Measurements from ENCODE around the gene HCFC1. TPM values are rescaled to one million over a fixed set of nuclear protein-coding genes. Genes with fewer than 3 reads are reported as not detected.
"Not testable (repeated sequence)": the region's sequence is repeated elsewhere in the genome, so short reads cannot be mapped to it uniquely, and the experiment has no call there.

The HCFC1 gene
- total RNA-seq, 1 donor from 2014 or later = 42.2 TPM

DNA sequence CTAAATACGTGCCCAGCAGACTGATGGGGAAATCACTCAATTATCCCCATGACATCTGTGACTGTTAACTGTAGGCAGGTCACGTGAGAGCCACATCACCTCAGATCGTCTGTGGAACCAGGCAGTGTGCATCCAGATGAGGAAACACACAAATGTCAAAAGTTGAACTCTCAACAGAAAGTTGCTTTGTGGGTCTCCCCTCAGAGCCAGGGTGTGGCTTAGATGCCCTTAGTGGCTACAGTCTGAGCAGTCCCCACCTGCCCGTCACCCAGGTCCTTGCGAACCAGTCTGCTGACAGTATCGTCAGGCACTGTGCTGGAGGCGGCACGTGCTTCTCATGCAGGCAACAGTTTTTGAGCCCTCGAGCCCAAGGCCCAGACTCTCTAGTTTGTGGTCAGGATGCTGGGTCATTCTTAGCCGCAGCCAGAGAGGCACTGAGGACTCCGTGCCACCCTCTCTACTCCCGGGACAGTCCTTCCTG is 11.7 kb upstream of the HCFC1 start:
- intact Hi-C loops (cut with DNase I) = no loop called here
- DNase-seq (ENCODE audit: low spot score) (no peak), ATAC-seq (no peak)

DNA sequence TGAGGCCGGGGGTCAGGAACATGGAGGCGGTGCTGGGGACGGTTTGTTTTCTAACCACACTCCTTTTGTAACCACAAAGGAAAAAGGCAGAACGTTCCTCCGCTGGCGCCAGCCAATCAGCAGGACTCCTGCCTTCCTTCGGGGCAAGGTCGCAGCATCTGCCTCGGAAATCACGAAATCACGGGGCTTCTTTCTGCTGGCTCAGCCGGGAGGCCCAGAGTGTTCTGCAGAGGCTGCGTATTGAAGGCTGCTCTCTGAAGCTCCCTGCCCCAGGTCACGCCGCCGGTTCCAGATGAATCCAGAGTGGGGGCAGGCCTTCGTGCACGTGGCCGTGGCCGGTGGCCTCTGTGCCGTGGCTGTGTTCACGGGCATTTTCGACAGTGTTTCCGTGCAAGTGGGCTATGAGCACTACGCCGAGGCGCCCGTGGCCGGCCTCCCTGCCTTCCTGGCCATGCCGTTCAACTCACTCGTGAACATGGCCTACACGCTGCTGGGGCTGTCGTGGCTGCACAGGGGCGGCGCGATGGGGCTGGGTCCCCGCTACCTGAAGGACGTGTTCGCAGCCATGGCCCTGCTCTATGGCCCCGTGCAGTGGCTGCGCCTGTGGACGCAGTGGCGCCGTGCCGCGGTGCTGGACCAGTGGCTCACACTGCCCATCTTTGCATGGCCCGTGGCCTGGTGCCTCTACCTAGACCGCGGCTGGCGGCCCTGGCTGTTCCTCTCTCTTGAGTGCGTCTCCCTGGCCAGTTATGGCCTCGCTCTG is 10.3 kb upstream of the HCFC1 start:
- peak; percentile 87 for DNase-seq (ENCODE audit: low spot score)
- intact Hi-C loops (cut with DNase I) = no loop called here
- peak; percentile 88 for ATAC-seq

DNA sequence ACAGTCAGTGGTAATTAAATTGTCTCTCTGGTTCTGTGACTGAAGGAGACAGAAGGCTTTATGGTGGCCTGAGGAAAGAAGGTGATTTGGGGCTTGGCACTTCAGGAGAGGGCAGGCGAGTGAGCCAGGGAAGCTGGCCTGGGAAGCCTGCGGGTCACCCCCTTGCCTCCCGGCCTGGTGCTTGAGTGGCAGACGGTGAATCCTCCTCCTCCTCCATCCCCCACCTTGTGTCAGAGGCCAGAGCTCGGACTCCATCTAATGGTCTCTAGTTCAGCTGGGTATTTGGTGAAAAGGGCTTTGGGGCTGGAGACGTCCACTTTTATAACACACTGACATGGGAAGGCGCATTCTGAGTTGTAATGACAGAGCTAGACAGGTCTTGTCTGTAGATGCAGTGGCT is 9.6 kb upstream of the HCFC1 start:
- intact Hi-C loops (cut with DNase I) = no loop called here
- DNase-seq (ENCODE audit: low spot score) (no peak), ATAC-seq (peak; percentile 8)

DNA sequence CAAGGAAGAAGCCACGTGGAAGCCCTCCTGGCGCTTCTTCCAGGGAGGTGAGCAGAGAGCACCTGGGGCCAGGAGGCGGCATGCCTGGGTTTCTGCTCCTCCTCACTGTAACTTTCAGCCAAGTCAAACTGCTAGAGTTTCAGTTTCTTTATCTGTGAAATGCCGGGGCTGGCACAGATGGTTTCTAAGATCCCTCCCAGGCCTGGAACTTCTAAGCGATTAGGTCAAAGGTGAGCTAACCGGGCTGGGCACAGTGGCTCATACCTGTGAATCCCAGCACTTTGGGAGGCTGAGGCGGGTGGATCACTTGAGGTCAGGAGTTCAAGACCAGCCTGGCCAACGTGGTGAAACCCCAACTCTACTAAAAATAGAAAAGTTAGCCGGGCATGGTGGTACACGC is 8.8 kb upstream of the HCFC1 start:
- ATAC-seq; intact Hi-C loops (cut with DNase I); DNase-seq (ENCODE audit: low spot score): not testable (repeated sequence)

DNA sequence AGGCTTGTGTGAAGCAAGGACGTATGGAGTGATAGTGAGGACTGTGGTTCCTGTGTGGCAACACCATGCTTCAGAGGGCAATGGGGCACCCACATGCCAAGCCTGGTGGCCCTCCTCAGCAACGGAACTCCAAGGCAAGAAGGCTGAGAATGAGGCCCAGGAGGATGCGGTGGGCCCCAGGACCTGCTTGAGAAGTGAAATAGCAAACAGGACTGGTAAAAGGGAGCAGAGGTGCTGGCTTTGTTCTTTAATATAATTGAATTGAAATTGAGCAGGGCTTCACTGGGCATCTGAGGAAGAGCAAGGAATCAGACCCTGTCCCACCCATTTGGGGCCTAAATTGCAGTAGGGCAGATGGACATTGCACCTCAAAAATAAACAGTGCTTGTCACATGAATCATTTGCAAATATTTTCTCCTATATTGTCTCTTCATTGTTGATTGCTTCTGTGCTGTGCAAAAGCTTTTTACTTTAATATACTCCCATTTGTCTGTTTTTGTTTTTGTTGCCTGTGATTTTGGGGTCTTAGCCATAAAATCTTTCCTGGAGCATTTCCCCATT is 3.2 kb upstream of the HCFC1 start:
- intact Hi-C loops (cut with DNase I) = no loop called here
- DNase-seq (ENCODE audit: low spot score) (no peak), ATAC-seq (no peak)

DNA sequence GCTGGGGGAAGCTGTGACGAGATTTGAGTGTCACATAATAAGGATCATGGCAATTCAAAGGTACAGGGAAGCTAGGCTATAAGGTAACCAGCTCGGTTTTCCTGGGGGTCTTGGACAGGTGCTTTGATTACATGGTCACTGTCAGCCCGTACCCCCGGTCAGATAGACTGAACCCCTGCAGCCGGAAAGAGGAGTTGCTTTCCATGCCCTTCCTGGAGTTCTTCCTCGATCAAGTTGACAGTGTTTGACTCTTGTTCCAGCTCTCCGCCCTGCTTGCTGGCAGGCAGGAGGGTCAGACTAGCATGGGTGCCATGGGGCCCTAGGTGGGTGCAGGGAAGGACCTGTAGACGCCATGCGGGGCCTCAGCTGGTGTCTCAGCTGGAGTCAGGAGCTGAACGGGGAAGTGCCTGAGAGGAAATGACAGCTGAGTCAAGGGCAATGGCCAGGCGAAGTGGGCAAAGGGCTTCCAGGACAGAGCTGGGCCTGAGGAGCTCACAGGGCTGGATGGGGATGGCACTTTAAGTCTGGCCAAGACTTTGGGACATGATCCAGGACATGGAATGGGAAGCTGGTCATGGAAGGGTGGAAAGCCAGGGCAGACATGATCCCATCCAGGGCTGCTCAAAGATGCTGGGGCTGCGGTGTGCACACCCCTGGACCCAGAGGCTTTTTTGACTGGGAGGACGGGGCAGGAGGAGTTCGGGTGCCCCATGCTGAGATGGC is 2.5 kb upstream of the HCFC1 start:
- ATAC-seq (no peak), DNase-seq (ENCODE audit: low spot score) (peak; percentile 62)
- intact Hi-C loops (cut with DNase I) = no loop called here

DNA sequence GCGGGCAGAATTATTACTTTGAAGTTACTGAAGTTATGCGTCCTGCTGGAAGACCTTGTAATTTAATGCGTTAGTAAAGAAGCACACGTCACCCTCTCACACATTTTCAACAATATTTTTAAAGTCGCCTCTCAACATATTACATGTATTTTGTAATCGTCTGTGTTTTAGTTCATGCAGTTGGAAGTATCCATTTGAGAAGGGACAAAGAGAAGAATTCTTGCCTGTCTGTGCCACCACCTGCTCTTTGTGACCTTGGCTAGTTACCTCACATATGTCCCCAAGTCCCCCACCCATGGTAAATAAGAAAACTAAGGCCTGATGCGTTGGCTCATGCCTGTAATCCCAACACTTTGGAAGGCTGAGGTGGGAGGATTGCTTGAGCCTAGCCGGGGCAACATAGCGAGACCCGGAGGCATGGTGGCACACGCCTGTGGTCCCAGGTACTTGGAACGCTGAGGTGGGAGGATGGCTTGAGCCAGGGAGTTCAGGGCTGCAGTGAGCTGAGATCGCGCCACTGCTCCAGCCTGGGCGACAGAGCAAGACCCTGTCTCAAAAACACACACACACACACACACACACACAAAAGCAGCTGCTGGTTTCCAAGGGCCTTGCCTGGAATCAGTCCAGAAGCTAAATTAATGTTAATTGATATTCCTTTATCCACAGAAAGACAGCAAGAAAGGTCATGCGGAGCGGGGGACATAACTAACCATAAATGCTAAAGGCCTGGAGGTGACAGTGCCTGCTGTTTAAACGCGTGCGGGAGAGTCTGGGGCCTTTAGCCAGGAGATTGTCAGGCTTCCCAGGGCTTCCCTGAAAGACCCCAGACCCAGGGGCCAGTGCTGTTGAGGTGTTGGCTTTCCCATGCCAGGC is 1.7 kb upstream of the HCFC1 start:
- DNase-seq (ENCODE audit: low spot score) = peak; percentile 59
- intact Hi-C loops (cut with DNase I) = no loop called here
- ATAC-seq = no peak

DNA sequence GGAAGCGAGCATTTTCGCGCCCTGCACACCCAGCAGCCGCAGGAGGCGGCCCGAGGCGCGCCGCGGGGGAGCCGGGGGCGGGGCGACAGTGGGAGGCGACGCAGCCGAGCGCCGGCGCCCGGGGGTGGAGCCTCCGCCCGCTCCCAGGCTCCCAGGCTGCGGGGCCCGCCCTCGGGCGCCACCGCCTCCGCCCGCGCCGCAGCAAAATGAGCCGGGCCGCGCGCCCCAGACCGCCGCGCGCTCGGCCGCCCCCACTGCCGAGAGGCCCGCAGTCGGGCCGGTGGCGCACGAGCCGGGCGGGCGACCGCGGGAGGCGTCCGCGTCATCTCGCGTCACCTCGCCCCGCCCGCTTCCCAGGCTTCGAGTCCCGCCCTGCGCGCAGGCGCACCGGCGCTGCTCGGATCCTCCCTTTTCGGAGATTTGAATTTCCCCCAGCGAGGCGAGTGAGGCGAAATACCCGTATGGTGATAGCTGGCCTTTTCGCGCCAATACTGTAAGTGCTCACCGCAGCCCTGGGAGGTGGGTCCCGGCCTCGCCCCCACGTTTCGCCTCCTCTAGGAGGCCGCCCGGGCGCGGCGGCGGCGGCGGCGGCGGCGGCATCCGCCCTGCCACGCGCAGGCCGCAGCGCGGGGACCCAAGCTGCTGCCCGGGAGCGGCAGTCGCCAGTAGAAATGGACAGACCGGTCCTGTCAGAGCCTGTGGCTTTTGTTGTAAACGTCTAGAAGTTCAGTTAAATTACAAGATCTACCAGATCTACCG is 929 bp upstream of the HCFC1 start, which contains the start of gene TMEM187:
Gene TMEM187 (plus strand): TSS at position 387 of the 759 bp plus-strand sequence. CDS start 9,309 bp downstream, outside the sequence.
- DNase-seq (ENCODE audit: low spot score) (peak; percentile 94), ATAC-seq (peak; percentile 45)
- intact Hi-C loops (cut with DNase I) = no loop called here

DNA sequence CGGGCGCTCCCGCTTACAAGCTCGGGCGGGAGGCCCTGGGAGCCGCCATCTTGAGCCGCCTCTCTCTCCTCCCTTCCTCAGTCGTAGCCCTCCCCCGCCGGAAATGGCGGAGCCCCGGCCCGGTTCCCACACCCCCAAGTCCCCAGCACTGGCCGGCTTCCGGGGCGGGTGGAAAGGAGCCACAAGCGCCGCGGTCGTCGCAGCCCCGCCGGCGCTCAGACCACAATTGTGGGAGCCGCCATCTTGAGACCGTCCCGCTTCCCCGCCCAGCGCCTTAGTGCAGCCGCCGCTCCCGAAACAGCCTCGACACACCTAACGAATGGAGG is 531 bp downstream of the HCFC1 start:
- ATAC-seq (peak; percentile 88), DNase-seq (ENCODE audit: low spot score) (peak; percentile 96)
- intact Hi-C loops (cut with DNase I) = no loop called here

DNA sequence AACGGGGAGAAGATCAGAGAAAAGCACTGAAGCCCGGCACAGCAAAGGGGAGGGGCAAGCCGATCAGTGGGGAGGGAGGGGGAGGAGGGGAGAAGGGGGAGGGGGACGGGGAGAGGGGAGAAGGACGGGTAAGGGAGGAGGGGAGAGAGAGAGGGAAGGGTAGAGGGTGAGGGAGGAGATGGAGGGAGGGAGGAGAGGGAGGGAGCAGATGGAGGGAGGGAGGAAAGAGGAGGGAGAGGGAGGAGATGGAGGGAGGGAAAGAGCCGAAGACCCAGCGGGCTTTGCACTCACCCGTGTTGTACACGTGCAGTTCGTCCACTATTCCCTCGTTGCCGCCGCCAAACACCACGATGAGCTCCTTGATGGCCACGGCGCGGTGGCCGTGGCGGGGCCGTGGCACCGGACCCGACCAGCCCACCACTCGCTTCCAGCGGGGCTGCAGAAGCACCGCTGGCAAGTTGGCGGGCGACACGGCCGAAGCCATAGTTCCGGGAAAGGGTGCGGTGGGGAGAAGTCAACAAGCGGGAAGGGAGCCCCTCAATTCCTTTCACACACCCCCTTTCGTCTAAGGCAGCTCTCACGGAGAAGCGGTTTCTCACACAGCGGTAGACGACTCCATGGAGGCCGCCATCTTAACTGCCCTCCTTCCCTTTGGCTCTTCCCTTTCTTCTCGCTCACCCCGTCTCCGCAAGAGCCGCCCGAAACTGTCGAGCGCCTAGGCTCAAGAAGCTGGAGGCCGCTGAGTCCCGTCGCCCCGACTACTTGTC is 1.1 kb downstream of the HCFC1 start:
- ATAC-seq (peak; percentile 55), DNase-seq (ENCODE audit: low spot score) (peak; percentile 75)
- intact Hi-C loops (cut with DNase I) = no loop called here

DNA sequence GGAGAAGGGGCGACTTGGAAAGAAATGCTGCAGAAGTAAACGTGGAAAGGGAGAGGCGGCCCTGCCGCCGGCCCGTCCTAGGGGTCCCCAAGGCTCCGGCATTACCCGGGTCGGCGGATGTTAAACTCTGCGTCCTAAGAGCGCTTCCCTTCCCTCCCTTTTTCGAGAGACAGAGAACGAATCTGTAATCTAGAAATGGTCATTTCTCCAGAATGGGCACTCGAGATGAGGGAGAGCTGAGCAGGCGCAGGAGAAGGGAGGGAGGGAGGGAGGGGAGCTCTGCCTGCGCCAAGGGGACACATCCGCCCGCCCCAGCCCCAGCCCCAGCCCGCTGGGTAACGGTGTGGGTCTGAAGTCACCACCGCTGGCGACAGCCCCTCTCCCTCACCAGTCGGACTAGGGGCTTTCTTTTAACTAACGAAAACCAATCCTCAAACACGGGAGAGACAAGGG is 1.7 kb downstream of the HCFC1 start:
- intact Hi-C loops (cut with DNase I) = no loop called here
- peak; percentile 73 for DNase-seq (ENCODE audit: low spot score)
- ATAC-seq = no peak

DNA sequence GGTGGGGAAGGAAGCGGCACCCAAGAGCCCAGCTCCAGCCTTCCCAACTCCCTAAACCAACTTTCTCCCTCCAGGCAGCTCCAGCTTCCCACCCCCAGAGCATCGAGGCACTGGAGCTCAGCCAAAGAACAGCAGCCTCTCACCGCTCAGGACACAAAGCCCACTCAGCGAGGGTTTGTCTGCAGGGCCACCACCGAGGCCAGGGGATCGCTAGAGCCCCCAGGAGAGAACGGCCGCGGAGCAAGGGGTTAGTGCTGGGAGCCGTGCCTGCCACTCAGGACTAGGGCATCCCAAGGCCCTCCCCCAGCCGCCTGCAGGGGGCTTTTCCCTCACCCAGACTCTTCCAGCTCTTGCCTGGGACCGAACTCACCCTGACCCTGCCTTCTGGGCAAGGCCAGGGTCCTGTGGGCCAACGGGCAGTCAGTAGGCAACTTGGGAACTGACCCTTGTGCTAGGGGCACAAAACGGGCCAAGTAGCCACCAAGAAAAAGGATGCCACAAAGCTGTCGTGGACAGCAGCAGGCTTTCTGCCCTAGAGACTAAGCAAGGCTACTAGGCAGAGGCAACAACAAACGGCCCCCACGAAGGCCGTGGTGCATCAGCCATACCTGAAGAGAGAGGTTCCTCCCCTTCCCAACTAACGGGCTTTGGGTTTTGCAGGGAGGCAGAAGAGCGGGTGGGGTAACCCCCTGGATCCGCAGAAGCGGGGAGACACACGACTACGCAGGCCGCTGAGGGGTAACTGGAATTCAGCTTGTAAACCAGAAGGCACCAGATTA is 2.3 kb downstream of the HCFC1 start:
- intact Hi-C loops (cut with DNase I) = no loop called here
- DNase-seq (ENCODE audit: low spot score) (no peak), ATAC-seq (no peak)

DNA sequence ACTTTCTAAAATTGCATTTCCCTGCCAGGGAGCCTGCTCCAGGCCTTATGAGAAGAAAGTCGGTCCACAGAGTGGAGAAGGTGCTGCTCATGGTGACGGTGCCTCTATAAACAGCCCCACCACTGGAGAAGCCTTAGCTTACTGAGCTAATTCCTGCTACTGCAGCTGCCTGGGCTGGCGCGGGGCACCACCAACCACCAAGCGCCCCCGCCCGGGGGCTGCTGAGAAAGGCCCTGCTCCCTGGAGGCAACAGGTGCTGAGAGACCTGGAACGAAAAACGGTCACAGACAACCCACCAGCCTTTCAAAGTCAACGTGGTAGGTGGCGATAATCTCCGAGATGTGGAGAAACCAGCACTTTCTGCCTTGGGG is 2.9 kb downstream of the HCFC1 start:
- intact Hi-C loops (cut with DNase I) = no loop called here

DNA sequence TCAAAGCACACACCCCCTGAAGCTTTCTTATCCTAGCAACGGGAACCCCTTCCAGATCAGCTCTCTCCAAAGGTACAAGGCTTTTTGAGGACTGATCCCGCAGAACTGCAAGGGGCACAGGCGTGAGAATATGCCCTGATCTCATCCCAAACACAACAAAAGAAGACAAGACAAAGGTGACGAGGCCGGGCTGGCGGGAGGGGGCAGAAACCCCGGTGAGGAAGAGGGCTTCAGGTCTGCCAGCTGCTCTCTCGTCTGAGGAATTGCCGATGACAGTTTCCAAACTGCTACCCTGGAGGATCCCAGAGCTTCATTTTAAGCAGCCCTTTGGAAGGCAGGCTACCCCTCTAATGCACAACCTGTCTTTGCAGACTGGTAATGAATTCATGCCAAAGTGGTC is 3.4 kb downstream of the HCFC1 start:
- intact Hi-C loops (cut with DNase I) = no loop called here
- DNase-seq (ENCODE audit: low spot score) (no peak), ATAC-seq (no peak)

More for the DNA sequence above, 2.9 kb downstream of the HCFC1 start:
- no peak for ATAC-seq
- no peak for DNase-seq (ENCODE audit: low spot score)

DNA sequence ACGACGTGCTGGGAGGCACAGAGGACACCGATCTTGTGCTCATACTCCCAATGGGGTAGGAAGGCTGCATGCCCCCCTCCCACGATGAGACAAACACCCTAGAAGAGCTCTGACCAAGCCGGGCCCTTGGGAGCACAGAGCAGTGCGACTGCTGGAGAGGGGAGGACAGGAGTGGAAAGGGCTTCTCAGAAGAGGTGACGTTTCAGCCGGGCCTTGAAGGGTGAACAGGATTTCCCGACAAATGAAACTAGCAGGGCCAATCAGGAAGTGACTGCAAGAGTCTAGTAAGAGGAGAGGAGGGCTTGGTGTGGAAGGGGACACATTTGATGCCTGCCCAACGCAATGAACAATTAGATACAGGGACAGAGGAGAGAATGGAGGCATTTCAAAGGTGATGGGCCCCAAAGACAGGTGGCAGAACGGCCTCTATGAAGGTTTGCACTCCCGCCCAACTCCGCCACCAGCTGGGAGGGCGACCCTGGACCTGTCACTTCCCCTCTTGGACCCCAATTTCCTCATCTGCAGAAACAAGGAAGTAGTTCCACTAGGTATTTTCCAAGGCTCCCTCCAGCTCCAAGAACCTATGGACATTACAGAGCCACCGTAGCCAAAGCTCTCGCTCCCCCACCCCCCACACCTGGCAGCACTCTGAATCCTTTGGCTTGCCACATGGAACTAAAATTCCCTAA is 3.9 kb downstream of the HCFC1 start:
- ATAC-seq = no peak
- DNase-seq (ENCODE audit: low spot score) = no peak
- intact Hi-C loops (cut with DNase I) = no loop called here

DNA sequence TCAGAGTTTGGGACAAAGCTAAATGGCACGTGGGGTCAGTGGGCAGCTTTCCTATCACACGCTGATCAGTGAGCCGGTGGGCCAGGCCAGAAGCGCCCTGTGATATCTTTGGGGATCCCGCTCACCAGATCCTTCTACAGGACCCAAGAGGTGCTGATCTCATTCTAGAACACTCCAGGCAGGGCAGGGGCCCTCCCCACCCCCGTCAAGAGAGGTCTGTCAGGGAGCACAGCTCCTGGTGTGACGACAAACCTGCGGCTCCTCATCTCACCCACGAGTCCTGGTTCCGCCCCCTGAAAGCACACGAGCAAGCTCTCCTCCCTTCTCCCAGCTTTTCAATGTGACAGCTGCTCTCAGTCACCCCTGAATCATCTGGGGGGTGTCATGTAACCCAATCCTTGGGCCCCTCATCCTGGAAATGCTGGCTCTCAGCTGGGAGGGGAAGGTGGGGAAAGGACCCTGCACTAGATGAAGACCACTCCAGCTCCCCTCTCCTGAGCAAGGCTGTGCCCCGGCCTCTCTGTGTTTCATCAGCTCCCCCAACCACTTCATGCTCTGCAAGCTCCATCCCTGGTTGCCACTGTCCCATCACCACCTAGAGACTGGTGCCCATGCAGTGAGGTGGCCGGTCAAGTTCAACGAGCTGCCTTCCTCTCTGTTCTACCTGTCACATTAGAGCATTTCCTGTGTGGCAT is 4.6 kb downstream of the HCFC1 start:
- no peak for ATAC-seq
- intact Hi-C loops (cut with DNase I) = no loop called here

More for the DNA sequence above, 4.6 kb downstream of the HCFC1 start:
- no peak for DNase-seq (ENCODE audit: low spot score)

Measured in sciatic nerve (tissue), 2 donors.